ENCODE data around the gene AMFR. TPM values are rescaled to one million over a fixed set of nuclear protein-coding genes. Genes with fewer than 3 reads are reported as not detected.

AMFR gene
- total RNA-seq, 2 experiments from 2014 or later, result 45.0 to 45.1 TPM

DNA sequence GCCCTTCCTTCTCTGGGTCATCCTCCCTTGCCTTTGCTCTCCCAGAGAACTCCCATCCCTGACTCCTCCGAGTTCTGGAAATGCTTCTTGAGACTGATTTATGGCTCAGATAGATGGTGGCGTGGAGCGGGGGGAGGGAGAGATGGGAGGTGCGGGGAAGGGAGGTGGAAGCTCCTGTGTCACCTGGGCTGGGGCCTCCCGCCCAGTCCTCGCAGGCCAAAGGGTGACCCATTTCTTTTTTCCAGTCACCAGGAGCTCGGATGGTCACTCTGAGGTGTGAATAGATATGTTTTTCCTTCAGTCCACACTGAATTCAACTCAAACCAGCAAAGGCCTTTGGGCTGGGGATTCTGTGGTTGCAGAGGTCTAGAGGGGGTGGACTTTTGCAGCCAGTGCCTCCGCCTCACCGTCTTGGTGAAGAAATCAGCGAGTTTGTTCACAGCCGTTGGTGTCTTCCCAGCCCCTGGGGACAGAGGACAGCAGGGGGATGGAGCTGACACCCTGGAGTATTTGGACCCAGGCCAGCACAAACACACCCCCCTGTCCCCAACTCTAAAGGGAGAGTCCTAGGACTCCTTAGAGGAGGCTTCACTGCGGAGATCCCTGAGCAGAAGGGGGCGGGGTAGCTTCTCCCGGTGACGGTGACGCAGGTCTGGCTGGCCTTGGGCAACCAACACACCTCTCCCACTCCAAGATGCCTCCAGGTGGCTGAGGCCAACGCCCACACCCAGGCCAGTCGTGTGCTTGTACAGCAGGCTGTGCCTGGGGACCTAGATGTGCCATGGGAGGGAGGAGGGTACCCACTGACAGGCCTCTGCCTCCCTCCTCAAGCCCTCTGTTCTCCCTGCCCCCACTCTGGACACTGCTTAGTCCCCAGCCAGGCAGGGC, 80.6 kb downstream of the AMFR start:
- Mint-ChIP-seq H3K9me3 (no peaks in the 10 kb centered on the region), H3K4me3 (no peak overlapping the region), H3K4me1 (no peaks in the 10 kb centered on the region), H3K27me3 (no peaks in the 10 kb centered on the region), H3K36me3 (no peaks in the 10 kb centered on the region), H3K27ac (no peak overlapping the region)
- DNase-seq, result no peak

DNA sequence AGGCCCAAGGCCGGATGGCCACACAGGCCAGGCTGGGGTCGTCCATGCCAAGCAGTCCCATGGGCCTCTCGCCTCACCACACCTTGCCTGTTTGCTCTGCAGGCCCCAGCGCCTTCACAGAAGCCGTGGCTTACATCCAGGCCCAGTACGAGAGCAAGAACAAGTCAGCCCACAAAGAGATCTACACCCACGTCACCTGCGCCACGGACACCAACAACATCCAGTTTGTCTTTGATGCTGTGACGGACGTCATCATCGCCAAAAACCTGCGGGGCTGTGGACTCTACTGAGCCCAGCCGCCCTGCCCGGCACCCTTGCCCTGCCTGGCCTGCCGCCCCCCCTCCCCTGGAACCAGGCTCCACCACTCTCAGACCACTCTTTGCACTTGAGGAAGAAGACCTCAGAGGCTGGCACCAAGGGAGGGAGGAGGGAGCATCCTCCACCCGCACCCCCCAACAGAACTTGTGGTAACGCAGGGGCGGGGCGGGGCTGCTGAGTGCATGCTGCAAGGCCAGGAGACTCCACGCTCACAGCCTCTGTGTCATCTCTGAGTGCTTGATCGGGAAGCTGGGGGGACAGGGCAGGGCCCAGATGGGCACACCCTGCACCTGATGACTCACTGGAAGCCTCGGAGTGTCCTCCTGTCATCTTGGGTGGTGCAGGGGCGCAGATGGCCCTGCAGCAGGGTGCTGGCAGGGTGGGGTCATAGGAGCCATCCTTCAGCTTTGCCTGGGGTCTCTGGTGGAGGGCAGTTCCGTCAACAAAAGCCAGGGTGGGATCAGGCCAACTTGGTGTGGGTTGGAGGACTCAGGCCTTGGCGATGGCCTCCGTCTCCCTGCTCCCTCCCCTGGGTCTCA, 81.5 kb downstream of the AMFR start:
- Mint-ChIP-seq H3K4me3 (no peak overlapping the region), H3K9me3 (no peaks in the 10 kb centered on the region), H3K27me3 (no peaks in the 10 kb centered on the region), H3K4me1 (no peaks in the 10 kb centered on the region), H3K27ac (no peak overlapping the region), H3K36me3 (no peaks in the 10 kb centered on the region)
- DNase-seq, result no peak

DNA sequence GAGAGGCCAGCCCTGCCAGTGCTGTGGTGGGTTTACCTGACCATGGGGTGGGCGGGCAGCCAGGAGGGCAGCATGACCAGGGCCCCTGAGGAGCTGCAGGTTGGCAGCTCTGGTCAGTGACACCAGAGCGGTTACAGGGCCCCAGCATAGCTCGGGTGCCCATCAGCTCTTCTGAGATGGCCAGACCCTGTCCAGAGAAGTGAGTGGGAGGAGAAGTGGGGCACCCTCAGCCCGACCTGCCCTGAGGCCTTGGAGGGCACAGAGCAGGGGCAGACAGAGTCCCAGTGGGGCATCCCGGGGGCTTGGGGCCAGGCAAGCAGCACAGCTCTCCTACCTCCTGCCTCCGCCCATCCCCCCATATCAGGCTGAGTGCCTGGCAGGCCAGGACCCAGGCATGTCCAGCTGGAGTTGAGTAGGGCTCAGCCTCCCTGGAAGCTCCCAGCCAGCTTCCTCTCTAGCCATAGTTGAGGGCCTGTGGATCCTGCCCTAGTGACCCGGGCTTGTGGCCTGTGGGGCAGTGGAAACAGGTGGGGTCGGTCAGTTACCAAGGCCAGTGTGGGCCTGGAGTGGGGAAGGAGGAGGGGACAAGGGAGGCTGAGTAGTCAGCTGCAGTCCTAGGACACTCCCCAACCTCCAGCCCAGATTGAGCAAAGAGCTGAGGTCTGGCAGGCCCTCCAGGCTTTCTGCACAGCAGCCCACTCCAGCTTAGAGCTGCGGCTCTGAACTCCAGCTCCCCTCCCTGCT, 83.5 kb downstream of the AMFR start:
- H3K36me3 Mint-ChIP-seq, result no peaks in the 10 kb centered on the region
- no peaks in the 10 kb centered on the region for H3K27me3 Mint-ChIP-seq
- H3K4me3 Mint-ChIP-seq, result no peak overlapping the region
- H3K27ac Mint-ChIP-seq, result no peak overlapping the region
- no peak for DNase-seq
- no peaks in the 10 kb centered on the region for H3K4me1 Mint-ChIP-seq
- H3K9me3 Mint-ChIP-seq, result no peaks in the 10 kb centered on the region

DNA sequence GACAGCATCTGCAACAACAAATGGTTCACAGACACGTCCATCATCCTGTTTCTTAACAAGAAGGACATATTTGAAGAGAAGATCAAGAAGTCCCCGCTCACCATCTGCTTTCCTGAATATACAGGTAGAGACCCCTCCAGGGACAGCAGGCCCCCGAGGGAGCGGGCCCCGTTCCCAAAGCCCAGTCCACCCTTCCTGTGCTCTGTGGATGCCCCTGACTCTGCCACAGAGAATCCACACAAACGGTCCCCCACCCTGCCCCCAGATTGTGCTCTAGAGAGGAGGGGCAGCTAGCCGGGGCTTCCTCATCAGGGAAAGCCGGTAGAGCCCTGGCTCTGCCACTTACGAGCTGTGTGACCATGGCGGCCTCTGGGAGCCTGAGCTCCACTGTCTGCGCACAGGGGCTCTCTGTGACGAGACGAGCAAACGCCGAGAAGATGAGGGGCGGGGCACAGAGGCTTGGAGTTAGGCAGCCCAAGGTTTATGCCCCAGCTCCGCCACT, 84.4 kb downstream of the AMFR start:
- Mint-ChIP-seq H3K4me1 (no peaks in the 10 kb centered on the region), H3K4me3 (no peak overlapping the region), H3K27me3 (no peaks in the 10 kb centered on the region), H3K9me3 (no peaks in the 10 kb centered on the region), H3K36me3 (no peaks in the 10 kb centered on the region), H3K27ac (no peak overlapping the region)
- DNase-seq, result no peak

DNA sequence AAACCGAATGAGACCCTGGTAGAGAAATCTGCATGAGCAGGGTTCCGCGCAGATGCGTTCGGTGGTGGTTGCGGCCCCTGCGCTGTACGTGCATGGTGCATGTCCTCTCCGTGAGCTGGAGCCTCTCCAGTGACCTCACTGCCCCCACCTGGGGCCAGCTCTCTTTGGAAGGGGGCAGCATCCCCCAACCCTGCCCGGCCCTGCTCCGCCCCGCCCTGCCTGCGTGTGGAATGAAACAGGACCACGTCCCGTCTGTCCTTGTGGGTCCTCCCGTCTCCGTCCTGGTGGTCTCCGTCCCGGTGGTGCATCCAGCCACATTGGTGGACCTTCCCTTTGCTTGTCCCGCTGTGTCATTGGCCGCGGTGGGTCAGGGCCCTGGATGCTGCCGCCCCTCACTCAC, 84.9 kb downstream of the AMFR start:
- Mint-ChIP-seq H3K4me3 (no peak overlapping the region), H3K27ac (no peak overlapping the region), H3K36me3 (no peaks in the 10 kb centered on the region)

DNA sequence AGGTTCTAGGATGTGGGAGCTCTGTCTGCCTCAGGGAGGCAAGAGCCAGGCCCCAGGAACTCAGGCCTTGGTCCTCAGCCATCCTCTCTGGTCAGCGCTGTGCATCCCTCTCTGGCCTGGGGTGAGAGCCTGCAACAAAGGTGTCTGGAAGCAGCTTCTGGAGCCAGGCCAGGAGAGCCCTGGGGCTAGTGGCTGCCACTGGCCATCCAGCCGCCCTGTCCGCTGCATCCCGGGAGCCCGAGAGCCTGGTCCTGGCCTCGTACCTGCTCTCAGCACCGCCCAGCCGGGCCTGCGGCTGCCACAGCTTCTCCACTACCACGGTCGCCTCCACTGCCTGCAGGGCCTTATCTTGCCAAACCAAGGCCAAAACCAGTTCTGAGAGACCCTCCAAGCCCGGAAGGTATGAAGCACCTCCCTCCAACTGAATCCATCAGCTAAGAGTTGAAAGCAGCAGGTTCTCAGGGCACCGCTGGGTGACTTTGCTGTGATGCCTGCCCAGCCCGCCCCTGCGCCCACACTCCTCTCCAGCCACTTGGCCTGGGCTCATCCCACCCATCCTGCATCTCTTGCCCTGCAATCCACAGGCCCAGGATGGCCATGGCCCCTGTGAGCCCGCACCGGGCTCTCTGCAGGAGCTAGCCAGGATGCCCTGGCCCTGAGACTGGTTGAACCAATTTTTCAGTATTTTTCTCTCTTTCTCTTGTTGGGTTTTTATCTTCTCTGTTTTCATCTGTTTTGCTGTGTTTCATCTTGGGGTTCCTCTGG, 85.7 kb downstream of the AMFR start:
- Mint-ChIP-seq H3K27ac (no peak overlapping the region), H3K4me1 (no peaks in the 10 kb centered on the region), H3K27me3 (no peaks in the 10 kb centered on the region), H3K4me3 (no peak overlapping the region), H3K9me3 (no peaks in the 10 kb centered on the region), H3K36me3 (no peaks in the 10 kb centered on the region)
- no peak for DNase-seq

More for the DNA sequence above, 84.9 kb downstream of the AMFR start:
- no peaks in the 10 kb centered on the region for H3K9me3 Mint-ChIP-seq
- H3K27me3 Mint-ChIP-seq, result no peaks in the 10 kb centered on the region
- H3K4me1 Mint-ChIP-seq, result no peaks in the 10 kb centered on the region
- no peak for DNase-seq

DNA sequence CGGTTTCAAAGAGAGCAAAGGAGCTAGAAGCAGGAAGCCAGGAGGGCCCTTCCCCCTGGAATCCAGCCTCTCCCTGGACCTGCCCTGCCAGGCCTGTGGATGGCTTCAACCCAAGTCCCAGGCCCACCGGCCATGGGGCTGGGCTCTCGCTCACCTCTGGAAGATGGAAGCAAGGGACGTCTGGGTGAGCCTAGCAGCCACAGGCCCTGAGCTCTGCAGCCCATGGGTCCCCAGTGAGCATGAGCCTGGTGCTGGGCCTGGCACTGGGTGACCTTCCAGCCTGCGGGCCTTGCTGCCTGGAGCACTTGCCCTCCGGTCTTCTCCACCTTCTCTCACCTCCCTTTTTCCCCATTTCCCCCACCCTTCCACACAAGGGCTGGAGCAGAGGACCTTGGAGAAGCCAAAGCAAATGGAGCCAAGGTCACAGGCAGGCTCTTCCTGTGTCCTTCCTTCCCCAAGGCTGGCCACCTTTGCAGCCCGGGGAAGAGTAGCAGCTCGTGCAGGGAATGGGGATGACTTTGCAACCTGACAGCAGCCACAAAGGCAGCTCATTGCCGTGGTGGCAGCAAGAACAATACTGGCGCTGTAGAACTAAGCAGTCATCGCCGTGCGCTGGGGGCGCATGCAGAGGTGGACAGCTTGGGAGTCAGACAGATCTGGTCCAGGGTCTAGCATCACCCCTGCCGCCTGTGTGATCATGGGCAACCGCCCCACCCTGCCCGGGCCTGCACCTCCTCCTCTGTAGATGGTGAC, 86.6 kb downstream of the AMFR start:
- no peak for DNase-seq
- no peak overlapping the region for H3K4me3 Mint-ChIP-seq
- H3K27me3 Mint-ChIP-seq, result no peaks in the 10 kb centered on the region
- no peaks in the 10 kb centered on the region for H3K36me3 Mint-ChIP-seq
- no peak overlapping the region for H3K27ac Mint-ChIP-seq
- H3K9me3 Mint-ChIP-seq, result no peaks in the 10 kb centered on the region
- H3K4me1 Mint-ChIP-seq, result no peaks in the 10 kb centered on the region

DNA sequence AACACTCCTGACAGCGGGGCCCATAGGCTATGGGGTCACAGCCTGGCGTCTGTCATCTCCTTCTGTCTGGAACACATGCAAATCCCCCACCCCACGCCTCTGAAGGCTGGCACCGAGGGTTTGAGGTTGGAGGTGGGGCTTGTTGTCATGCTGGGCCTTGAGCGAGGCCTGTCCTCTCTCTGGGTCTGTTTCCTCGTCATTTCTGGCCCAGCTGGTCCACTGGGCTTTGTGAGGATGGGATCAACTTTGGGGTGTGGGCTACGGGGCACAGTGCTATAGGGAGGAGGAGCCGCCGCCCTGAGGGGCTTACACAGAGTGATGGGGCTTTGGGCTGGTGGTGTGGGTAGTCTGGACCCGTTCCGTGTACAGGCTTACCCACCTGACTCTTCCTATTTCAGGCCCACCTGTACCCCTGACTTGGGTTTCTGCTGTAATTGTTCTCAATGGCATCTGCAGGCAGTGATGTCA, 87.5 kb downstream of the AMFR start:
- no peaks in the 10 kb centered on the region for H3K9me3 Mint-ChIP-seq
- no peak for DNase-seq
- H3K27ac Mint-ChIP-seq, result no peak overlapping the region
- H3K36me3 Mint-ChIP-seq, result no peaks in the 10 kb centered on the region
- no peak overlapping the region for H3K4me3 Mint-ChIP-seq
- no peaks in the 10 kb centered on the region for H3K4me1 Mint-ChIP-seq
- H3K27me3 Mint-ChIP-seq, result no peaks in the 10 kb centered on the region

DNA sequence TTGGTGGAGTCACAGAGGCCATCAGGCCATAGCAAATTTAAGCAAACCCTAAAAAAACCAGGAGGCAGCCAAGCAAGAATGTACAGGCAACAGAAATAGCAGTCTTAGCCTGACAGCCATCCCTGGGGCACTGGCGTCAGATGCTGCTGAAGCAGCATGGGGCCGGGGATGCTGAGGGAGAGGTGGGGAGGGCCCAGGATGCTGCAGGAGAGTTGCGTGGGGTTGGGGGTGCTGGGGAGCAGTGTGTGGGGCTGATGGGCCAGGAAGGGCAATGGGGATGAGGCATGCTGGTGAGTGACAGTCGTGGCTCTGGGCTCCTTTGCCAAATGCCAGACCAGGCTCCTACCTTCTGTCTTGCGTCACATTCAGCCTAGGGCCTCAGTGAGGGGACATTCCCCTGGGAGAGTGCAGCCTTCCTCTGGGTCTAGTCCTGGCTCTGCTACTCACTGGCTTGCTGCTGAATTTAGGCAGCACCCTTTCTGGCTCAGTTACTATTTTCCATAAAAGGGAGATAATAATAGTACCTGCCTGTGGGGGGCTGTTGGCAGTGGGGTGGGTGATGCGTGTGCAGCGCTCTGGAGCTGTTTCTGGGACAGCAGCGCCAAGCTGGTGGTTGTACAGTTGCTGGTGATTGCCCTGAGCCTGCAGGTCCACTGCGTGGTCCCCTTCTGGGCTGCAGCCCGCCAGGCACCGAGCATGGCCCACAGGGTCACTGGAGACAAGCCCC, 88.1 kb downstream of the AMFR start:
- H3K4me3 Mint-ChIP-seq, result no peak overlapping the region

DNA sequence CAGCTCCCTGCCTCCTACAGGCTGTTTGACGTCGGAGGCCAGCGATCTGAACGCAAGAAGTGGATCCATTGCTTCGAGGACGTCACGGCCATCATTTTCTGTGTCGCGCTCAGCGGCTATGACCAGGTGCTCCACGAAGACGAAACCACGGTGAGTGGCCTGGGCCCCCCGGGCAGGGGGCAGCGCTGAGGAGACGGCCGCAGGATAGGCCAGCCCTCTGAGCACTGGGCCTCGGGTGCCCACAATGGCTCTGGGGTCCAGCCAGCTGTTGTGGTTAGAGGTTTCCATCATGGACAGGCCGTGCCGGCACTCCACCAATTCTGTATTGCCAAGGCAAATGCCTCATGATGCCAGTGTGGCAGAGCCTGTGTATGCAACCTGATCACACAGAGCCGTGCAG, 88.6 kb downstream of the AMFR start:
- no peaks in the 10 kb centered on the region for H3K27me3 Mint-ChIP-seq
- H3K36me3 Mint-ChIP-seq, result no peaks in the 10 kb centered on the region
- no peak overlapping the region for H3K4me3 Mint-ChIP-seq
- H3K4me1 Mint-ChIP-seq, result no peaks in the 10 kb centered on the region
- H3K27ac Mint-ChIP-seq, result no peak overlapping the region
- no peaks in the 10 kb centered on the region for H3K9me3 Mint-ChIP-seq
- DNase-seq, result no peak

More for the DNA sequence above, 88.1 kb downstream of the AMFR start:
- no peaks in the 10 kb centered on the region for H3K36me3 Mint-ChIP-seq
- H3K27ac Mint-ChIP-seq, result no peak overlapping the region
- H3K27me3 Mint-ChIP-seq, result no peaks in the 10 kb centered on the region
- no peak for DNase-seq
- H3K9me3 Mint-ChIP-seq, result no peaks in the 10 kb centered on the region
- H3K4me1 Mint-ChIP-seq, result no peaks in the 10 kb centered on the region

DNA sequence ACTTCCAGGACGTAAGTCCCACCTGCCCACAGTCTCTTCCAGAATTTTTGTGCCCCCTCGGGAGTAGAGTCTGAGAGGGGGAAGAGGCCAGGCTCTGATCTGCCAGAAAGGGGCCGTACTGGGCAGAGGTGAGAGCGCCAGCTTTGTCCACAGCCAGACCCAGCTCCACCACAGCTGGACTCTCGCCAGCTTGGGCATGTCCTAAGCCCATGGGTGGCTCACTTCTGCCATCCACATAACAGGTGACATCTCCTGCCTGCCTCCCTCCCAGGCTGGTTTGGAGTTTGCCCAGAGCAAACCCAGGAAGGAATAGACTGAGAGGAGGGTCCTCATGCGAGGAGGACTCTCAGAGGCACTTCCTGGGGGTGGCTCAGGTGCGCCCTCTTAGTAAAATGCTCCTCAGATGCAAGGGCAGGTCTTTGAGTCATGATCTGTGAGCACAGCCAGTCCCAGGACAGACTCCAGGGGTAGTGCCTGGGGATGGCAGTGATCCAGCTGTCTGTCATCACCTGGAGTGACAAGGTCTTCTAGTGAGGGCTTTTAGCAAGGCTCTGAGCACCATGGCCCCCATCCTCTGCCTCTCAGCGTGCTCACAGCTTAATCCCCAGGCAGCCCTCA, 89.2 kb downstream of the AMFR start:
- no peak overlapping the region for H3K27ac Mint-ChIP-seq
- H3K9me3 Mint-ChIP-seq, result no peaks in the 10 kb centered on the region
- H3K27me3 Mint-ChIP-seq, result no peaks in the 10 kb centered on the region
- no peak overlapping the region for H3K4me3 Mint-ChIP-seq
- no peak for DNase-seq
- H3K36me3 Mint-ChIP-seq, result no peaks in the 10 kb centered on the region
- no peaks in the 10 kb centered on the region for H3K4me1 Mint-ChIP-seq

DNA sequence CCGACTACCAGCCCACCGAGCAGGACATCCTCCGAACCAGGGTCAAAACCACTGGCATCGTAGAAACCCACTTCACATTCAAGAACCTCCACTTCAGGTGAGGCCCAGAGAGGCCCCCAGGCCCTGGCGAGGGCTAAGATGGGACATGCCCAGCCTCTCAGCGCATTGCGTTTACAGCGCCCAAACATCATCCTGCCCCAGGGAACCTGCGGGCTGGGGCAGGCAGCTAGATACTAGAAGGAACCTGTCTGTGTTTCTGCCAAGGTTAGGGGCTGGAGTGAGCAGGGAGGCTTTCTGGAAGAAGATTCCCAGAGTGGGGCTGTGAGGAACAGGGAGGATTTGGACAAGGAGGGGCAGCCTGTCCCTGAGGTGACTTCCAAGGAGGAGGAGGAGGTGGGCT, 90.6 kb downstream of the AMFR start:
- no peak overlapping the region for H3K27ac Mint-ChIP-seq
- no peaks in the 10 kb centered on the region for H3K4me1 Mint-ChIP-seq
- no peak for DNase-seq
- H3K36me3 Mint-ChIP-seq, result no peaks in the 10 kb centered on the region
- H3K4me3 Mint-ChIP-seq, result no peak overlapping the region
- no peaks in the 10 kb centered on the region for H3K9me3 Mint-ChIP-seq
- H3K27me3 Mint-ChIP-seq, result no peaks in the 10 kb centered on the region

Data from activated naive CD8-positive, alpha-beta T cell treated with anti-CD3 and anti-CD28 coated beads for 36 hours (primary cell).